AG09309 (cell line): Measurements from ENCODE around the gene NKRF.

Source experiments
- DNase-seq: peaks from one replicate; pipeline ENCODE4 v3.0.0-alpha.2; 2010; ENCODE audit warnings: low read depth
- H3K4me3 ChIP-seq: 2 replicates; pipeline ENCODE4 v1.5.1; 2011; ENCODE audit warnings: mild to moderate bottlenecking, low read depth, low read length, moderate library complexity; ENCODE audit not compliant: control insufficient read depth
- CTCF ChIP-seq: IDR thresholded peaks from 2 replicates; pipeline ENCODE4 v1.5.1; 2011; ENCODE audit warnings: mild to moderate bottlenecking, low read depth, low read length, inconsistent platforms; ENCODE audit not compliant: insufficient read depth, control insufficient read depth; ENCODE audit errors: missing control alignments

The NKRF gene

GRCh38 chrX:119606280-119607017 is at the start of gene NKRF:
NKRF (minus strand) TSS chrX:119606424.
- H3K4me3 ChIP-seq = peak within 1 kb of the TSS; percentile 62
- peak; percentile 62 for DNase-seq
- TF ChIP-seq CTCF = no peak

GRCh38 chrX:119655125-119655524 is 48.9 kb upstream of the NKRF start:
- no peak for TF ChIP-seq CTCF
- peak; percentile 35 for DNase-seq
- H3K4me3 ChIP-seq = no peak overlapping the region

GRCh38 chrX:119654112-119654531 is 47.9 kb upstream of the NKRF start:
- no peak for DNase-seq
- no peak overlapping the region for H3K4me3 ChIP-seq
- TF ChIP-seq CTCF = peak; percentile 36

- TF ChIP-seq CTCF = no peak
- no peak overlapping the region for H3K4me3 ChIP-seq
- DNase-seq = no peak
Measured at GRCh38 chrX:119648421-119648775, 42.2 kb upstream of the NKRF start.

- DNase-seq = no peak
- TF ChIP-seq CTCF = no peak
- H3K4me3 ChIP-seq = no peak overlapping the region
Measured at GRCh38 chrX:119647552-119648420, 41.6 kb upstream of the NKRF start.

- DNase-seq = no peak
- H3K4me3 ChIP-seq = no peak overlapping the region
- TF ChIP-seq CTCF = no peak
Measured at GRCh38 chrX:119647089-119647488, 40.9 kb upstream of the NKRF start.
